ENCODE data around the gene ACOD1. TPM values are rescaled to one million over a fixed set of nuclear protein-coding genes. Genes with fewer than 3 reads are reported as not detected.

The ACOD1 gene
- total and polyA plus RNA-seq, 9 donors: not detected

Other genes with a start within 250 kb of the ACOD1 start
- gene KCTD12, start 62.1 kb upstream of the ACOD1 start, total RNA-seq: 10 to 100 TPM; 44.1 to 91.8 (median 84.4) TPM
- 10 to 100 TPM; 52.3 to 68.5 TPM for gene KCTD12, start 62.1 kb upstream of the ACOD1 start, polyA plus RNA-seq
- 10 to 100 TPM; 34.0 to 46.9 (median 36.6) TPM for gene CLN5, start 43.6 kb downstream of the ACOD1 start, total RNA-seq
- 10 to 100 TPM; 31.7 to 52.2 TPM for gene CLN5, start 43.6 kb downstream of the ACOD1 start, polyA plus RNA-seq
- 10 to 100 TPM; 45.5 to 94.4 (median 56.3) TPM for gene FBXL3, start 78.6 kb downstream of the ACOD1 start, total RNA-seq
- gene FBXL3, start 78.6 kb downstream of the ACOD1 start, polyA plus RNA-seq: 10 to 100 TPM; 38.0 to 46.1 TPM